Renal cortex interstitium (tissue), 11 donors: Measurements from ENCODE around the gene SNX30. TPM values are rescaled to one million over a fixed set of nuclear protein-coding genes. Genes with fewer than 3 reads are reported as not detected.

Experiments used
- DNase-seq, 11 donors: peaks; one replicate each; pipeline ENCODE4 v3.0.0-alpha.2; 2013; ENCODE audit warnings: low read depth in 9 of 11, low spot score in 4 of 11; ENCODE audit errors: extremely low read depth in 1 of 11
- polyA plus RNA-seq, 3 donors: library from polyadenylated mRNA; unstranded; fragments of 120-200 nt; gene quantifications; one replicate each; pipeline ENCODE4 v1.2.1, GENCODE V29; 2013; ENCODE audit not compliant: insufficient read length in 3 of 3

The SNX30 gene
- polyA plus RNA-seq, 3 donors, result 19.2 to 21.6 (median 20.8) TPM

DNA sequence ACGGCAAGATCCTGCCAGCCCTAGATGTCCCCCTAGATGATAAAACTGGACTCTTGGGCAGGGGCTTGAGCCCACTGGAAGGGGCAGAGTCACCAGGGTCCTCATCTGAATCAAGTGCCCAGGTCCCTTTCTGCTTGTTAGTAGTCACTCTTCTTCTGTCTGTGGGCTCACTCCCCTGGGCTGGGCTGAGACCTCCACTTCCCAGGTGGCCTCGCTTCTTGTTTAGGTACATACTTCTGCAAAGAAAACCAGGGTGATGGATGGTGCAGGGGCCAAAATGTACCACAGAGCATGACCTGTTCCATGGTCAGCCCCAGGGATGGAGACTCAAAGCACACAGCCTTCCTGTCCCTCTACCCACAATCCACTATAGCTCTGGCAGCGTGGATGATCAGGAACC, 141.0 kb downstream of the SNX30 start:
- no peak for DNase-seq

DNA sequence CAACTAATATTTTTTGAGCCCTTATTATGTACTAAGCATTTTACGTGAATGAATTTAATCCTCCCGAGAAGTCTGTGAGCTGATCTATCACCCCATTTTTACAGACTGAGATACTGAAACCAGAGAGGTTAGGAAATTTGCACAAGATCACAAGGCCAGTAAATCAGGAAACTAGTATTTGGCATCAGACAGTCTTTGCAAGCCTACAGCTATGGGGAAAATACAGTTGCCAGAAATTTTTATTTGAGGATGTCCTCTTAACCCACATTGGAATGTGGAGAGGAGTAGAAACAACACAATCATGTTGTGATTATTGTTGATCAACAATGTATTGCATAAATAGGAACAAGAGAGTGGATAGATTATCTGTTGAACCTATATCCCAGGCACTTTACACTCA, 142.4 kb downstream of the SNX30 start:
- DNase-seq, result no peak

DNA sequence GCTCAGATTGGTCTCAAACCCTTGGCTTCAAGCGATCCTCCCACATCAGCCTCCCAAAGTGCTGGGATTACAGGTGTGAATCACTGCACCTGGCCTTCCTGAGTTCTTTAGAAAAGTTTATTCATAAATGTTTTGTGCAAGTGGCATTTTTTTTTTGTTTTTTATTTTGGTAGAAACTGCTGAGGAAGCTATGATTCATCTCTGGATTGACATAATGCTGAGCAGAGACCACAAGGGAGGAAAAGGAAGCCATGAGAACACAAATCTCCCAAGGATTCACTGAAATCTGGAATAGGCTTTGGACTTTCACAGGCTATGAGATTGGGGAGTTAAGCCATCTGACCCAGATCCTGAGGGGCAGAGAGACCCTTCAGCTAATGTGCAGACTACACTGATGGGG, 143.5 kb downstream of the SNX30 start:
- DNase-seq, result no peak

DNA sequence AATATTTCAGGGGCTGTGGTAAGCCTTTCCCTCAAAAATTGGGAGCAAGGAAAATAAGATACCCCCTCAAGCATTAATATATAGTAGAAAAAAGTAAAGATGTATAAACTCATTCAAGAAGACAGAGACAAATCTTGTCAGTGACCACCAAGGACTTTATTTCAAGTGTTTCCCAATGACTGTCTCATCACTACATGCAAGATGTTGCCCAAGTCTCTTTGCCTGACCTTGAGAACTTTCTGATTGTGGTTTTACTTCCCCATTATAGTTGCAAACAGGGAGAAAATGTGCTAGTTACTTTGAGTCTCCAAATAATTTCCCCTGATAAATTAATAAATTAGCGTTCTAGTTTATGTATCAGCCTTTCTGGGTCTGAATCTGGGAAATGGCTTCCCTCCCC, 144.1 kb downstream of the SNX30 start:
- no peak for DNase-seq

DNA sequence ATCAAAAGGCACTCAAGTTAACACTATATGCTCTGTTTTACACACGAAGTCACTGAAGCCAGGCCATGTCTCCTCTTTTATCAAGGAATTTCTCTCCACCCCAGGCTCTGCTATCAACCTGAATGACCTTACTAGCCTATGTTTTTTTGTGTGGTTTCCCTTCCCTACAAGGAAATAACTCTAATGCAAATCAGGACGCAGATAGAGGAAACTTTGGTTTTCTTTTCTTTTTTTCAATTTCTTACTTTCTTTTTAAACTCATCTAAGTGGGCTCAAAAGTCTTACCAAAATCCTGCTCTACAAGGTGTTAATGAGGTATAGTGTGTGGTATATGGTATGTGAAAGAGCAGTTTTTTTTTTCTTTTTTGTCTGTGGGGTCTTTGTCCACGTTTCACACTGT, 145.6 kb downstream of the SNX30 start:
- no peak for DNase-seq

DNA sequence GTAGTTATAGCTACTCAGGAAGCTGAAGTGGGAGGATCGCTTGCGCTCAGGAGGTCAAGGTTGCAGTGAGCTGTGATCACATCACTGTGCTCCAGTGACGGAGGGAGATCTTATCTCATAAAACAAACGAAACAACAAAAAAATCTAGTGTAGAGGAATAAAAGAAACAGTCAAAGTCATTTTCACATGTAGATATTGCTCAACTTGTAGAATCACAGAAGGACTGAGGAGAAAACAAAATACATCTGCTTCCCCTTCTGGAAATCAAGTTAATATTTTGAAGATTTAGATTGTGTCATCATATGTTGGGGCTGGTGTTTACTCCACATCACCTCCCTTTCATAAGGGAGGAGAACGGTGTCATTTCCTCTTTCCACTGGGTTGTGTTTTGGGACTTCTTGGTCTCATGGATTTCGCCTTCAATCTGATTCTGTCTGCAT, 148.3 kb downstream of the SNX30 start:
- DNase-seq, result no peak

DNA sequence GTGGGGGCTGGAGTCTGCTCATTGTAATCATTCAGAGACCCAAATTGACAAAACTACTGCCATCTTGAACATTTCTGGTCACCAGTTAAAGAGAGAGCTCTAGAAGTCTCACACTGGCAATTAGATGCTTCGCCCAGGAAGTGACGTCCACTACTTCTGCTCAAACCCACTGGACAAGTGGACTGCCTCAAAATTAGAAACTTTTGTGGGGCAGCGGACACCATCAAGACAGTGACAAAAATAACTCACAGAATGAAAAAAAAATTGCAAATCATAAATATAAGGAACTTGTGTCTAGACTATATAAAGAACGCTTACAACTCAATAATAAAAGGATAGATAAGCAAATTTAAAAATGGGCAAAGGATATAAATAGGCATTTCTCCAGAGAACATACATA, 149.9 kb downstream of the SNX30 start:
- DNase-seq, result no peak

DNA sequence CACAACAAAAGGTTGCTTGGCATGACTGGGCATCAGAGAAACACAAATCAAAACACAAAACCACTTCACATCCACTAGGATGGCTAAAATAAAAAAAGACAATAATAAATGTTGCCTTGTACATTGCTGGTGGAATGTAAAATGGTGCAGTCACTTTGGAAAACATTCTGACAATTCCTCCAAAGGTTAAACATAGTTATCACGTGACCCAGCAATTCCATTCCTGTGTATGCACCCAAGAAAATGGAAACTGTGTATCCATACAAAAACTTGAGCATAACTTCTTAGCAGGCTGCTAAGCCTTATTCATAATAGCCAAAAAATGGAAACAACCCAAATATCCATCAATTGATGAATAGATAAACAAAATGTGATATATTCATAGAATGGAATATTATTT, 150.3 kb downstream of the SNX30 start:
- DNase-seq, result no peak

DNA sequence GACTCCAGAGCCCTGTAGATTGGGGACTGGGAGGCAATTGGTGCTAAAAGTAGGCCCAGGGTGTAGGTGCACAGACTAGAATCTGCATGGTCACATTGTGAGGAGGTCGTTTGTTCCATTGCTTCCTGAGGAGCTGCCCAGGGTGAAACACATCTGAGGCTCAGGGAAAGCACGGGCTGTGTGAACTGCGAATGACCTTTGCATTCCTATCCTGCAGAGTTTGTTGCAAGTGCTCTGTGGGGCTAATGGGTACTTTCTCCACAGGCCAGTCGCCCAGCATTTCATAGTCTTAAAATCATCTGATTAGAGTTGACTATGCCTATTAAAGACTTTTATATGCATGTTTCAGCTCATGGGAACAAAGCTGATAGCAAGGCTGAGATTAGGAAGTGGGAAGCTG, 154.5 kb downstream of the SNX30 start:
- peak in 1 of 11 donors; percentile 35 for DNase-seq

DNA sequence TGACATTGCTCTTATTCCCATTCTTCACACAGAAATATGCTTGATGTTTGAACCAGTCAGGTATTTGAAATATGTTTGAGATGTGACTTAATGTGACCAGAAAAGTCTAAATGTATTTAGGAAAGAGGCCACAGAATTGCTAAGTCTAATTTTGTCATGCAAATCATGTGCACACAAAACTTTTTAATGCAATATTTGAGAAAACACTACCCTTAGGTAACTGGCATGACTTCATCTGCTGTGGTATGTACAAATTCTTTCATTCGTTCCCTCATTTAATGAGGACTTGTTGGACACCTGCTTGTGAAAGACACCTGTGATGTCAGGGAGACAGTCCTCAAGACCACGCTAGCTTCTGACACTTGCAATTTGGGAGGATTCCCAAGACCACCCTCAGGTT, 161.2 kb downstream of the SNX30 start:
- DNase-seq, result no peak

DNA sequence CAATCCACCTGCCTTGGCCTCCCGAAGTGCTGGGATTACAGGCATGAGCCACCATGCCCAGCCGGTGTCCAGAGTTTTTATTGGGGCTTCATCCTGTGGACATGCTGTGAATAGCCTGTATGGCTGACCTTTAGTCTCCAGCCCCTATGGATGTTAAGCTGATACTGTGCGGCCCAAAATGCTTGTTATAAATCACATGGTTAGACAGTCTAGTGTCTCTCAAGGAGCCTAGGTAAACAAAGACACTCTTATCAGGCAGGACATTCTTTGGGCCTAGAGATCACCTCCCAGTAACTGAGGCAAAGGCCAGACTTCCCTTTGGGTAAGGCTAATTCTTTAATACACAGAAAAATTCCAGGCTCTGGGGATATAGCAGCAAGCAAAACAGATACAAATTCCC, 162.1 kb downstream of the SNX30 start:
- no peak for DNase-seq

DNA sequence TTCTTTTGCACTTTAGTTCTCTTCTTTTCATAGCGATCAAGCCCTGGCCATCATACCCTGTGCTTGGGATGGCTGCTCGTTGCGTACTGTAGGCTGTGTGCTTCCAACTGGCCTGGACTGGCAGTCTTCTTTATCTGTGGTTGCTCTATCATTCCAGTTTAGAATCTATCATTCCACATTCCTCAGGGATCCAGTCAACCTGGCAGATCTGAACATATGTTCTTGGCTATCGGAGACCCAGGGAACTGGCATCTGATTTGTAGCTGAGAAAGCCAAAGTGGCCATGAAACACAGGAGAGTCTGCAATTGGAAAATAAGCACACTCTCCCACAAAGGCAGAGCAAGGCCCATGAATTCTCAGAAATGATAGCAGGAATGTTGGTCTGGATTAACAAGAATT, 162.8 kb downstream of the SNX30 start:
- no peak for DNase-seq

DNA sequence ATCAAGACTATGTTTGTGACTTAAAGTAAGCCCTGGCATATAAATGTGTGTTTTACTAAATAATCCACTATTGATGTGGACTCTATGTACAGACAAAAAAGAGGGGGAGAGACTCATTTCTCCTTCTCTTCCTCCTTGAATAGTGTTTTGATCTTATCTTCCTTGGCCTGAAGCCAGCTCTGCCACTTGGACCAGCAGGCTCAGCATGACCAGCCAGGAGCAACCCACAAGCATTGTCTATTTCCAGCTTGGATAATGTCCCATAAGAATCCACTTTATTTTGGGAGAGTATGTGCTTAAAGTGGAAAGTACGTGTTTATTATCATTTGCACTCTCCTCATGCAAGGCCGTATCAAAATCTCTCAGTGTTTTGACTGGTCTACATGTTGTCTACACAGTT, 164.0 kb downstream of the SNX30 start:
- no peak for DNase-seq

DNA sequence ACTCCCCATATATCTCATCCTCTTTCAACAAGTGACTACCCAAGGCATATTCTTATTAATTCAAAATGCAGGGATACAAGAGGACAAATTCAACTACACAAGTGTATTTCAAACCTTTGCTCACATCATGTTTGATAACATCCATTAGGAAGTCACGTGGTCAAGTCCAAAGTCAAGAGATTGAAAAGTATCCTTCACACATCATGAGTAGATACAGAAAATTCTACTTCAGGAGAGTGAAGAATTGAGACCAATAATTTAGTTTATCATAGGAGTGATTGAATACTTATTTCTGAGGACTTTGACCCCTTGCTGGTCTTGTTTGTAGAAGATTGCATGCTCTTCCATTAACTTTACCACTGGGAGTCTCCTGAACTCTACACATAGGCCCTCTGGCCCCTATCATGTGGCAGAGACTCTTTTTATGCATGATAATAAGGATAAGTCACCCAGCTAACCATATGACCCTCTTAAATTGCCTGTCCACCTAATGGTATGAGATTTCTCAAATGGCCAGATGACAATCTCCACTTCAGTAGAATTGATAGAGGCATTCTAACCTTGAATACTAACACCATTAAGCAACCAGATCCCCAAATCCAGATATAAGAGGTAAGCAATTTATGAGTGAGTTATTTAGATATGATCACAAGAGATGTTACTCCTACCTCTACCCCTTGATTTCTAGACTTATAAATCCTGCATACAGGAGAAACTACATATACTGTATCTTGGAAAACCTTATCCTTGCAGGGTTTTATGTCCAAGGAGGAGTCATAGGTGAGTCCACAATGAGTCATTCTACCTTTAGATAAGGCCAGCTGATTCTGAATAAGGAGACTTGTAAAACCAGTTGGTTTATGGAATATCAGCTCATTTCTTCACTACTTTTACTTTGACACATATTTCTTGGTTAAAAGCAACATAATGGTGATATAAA, 166.8 kb downstream of the SNX30 start:
- DNase-seq, result no peak

DNA sequence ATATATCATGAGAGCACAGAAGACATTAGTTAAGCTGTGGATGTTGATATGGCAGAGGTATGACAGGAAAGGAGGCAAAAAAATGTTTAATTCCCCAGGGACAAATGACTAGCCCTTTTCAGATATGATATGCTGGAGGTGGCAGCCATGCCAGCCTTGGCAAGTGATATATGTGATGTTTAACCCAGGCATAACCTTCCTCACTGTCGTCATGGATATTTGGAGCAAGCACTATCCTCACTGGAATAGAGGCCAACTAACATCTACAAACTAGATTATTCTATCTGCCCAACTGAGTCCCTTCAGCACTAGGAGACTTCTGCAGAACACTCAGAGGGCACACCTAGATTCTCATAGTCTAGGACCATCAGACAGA, 167.4 kb downstream of the SNX30 start:
- DNase-seq, result no peak

DNA sequence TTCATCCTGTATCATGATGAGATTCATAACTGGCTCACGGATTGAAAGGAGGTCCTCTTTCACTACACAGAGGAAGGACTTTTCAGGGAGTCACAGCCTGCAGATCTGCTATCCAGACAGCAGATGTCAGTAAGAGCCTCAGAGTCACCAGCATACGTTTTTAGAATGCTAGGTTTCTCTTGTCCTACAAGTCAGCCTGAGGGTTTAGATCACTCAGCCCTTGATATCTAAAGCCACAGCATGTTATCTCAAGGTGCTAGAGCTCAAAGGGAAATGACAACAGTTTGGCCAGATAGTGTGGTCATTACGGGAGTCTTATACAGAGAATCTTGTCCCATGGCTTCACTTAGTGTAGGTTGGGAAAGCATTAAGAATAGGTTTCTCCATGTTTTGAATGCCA, 171.0 kb downstream of the SNX30 start:
- peak in 2 of 11 donors; percentile 14 to 28 for DNase-seq

Other genes with a start within 250 kb of the SNX30 start
- 10 to 100 TPM; 30.0 to 35.7 (median 30.8) TPM for gene INIP, start 32.6 kb upstream of the SNX30 start, polyA plus RNA-seq
- gene SLC46A2, start 140.1 kb downstream of the SNX30 start, polyA plus RNA-seq, result under 1 TPM in 2 of 3 donors, not detected in 1; 0.06 to 0.44 TPM